IPS DF 6.9 (cell line): ENCODE data around the gene SLC66A2.
"Not testable (repeated sequence)": the region's sequence is repeated elsewhere in the genome, so short reads cannot be mapped to it uniquely, and the experiment has no call there.

ENCODE experiments used
- DNase-seq: peaks from one replicate; pipeline ENCODE4 v3.0.0-alpha.2; 2013; ENCODE audit warnings: low read depth, low spot score
- H3K27ac ChIP-seq: one replicate; pipeline ENCODE4 v1.5.1; 2013; ENCODE audit warnings: low read length, control low read depth
- H3K27me3 ChIP-seq: 2 replicates; pipeline ENCODE4 v1.6.1; 2013; ENCODE audit warnings: mild to moderate bottlenecking, low read length; ENCODE audit not compliant: control insufficient read depth, insufficient read depth
- H3K36me3 ChIP-seq: 2 replicates; pipeline ENCODE4 v1.6.1; 2013; ENCODE audit warnings: low read length; ENCODE audit not compliant: control insufficient read depth, insufficient read depth
- H3K4me1 ChIP-seq: 2 replicates; pipeline ENCODE4 v1.6.1; 2013; ENCODE audit warnings: low read length; ENCODE audit not compliant: control insufficient read depth, insufficient read depth
- H3K4me3 ChIP-seq: 2 replicates; pipeline ENCODE4 v1.5.1; 2013; ENCODE audit warnings: mild to moderate bottlenecking, low read length
- H3K9me3 ChIP-seq: 2 replicates; pipeline ENCODE4 v1.6.1; 2013; ENCODE audit warnings: low read length, inconsistent platforms; ENCODE audit not compliant: control insufficient read depth, insufficient read depth
- WGBS: extraction: QIAGEN DNeasy Blood & Tissue Kit; methylation state at CpG from one replicate; pipeline ENCODE4 v1.1.7; 2013; ENCODE audit warnings: mixed read lengths, missing lambda C conversion rate; ENCODE audit not compliant: insufficient read length, insufficient coverage; 5-methylcytosine and 5-hydroxymethylcytosine counted together

SLC66A2 gene

GRCh38 chr18:79878741-79879378 lies 72.6 kb downstream of the SLC66A2 start:
- Histone ChIP-seq H3K4me1 (no peaks in the 10 kb centered on the region; the same call in 1 of the 2 replicates), H3K36me3 (no peaks in the 10 kb centered on the region), H3K9me3 (no peaks in the 10 kb centered on the region), H3K27me3 (no peaks in the 10 kb centered on the region), H3K4me3 (no peak overlapping the region), H3K27ac (no peak overlapping the region)
- no peak for DNase-seq
- no CpG with 5 or more reads among the region's 20 CpGs for WGBS

- no CpG with 5 or more reads among the region's 25 CpGs for WGBS
- H3K27me3 ChIP-seq, H3K9me3 ChIP-seq, H3K27ac ChIP-seq, DNase-seq, H3K4me1 ChIP-seq, H3K36me3 ChIP-seq, H3K4me3 ChIP-seq: not testable (repeated sequence)
Measured at GRCh38 chr18:79878246-79878645, 73.2 kb downstream of the SLC66A2 start.

- Histone ChIP-seq H3K9me3 (no peaks in the 10 kb centered on the region), H3K36me3 (no peaks in the 10 kb centered on the region), H3K27me3 (no peaks in the 10 kb centered on the region), H3K4me3 (no peak overlapping the region), H3K27ac (no peak overlapping the region), H3K4me1 (no peaks in the 10 kb centered on the region; the same call in 1 of the 2 replicates)
- WGBS = no CpG with 5 or more reads among the region's 38 CpGs
- DNase-seq = no peak
Measured at GRCh38 chr18:79877163-79878091, 74.0 kb downstream of the SLC66A2 start.

- Histone ChIP-seq H3K27ac (no peak overlapping the region), H3K4me1 (no peaks in the 10 kb centered on the region; the same call in 1 of the 2 replicates), H3K36me3 (no peaks in the 10 kb centered on the region), H3K9me3 (no peaks in the 10 kb centered on the region), H3K4me3 (no peak overlapping the region), H3K27me3 (no peaks in the 10 kb centered on the region)
- no peak for DNase-seq
- WGBS = no CpG with 5 or more reads among the region's 16 CpGs
Measured at GRCh38 chr18:79876497-79876896, 75.0 kb downstream of the SLC66A2 start.

GRCh38 chr18:79875931-79876461 lies 75.5 kb downstream of the SLC66A2 start:
- WGBS = no CpG with 5 or more reads among the region's 23 CpGs
- DNase-seq = no peak
- H3K9me3 ChIP-seq = no peaks in the 10 kb centered on the region
- H3K27me3 ChIP-seq = no peaks in the 10 kb centered on the region
- H3K27ac ChIP-seq = no peak overlapping the region
- no peaks in the 10 kb centered on the region for H3K36me3 ChIP-seq
- H3K4me1 ChIP-seq = no peaks in the 10 kb centered on the region; the same call in 1 of the 2 replicates
- no peak overlapping the region for H3K4me3 ChIP-seq

- Histone ChIP-seq H3K9me3 (no peaks in the 10 kb centered on the region), H3K27ac (no peak overlapping the region), H3K36me3 (no peaks in the 10 kb centered on the region), H3K4me1 (no peaks in the 10 kb centered on the region; the same call in 1 of the 2 replicates), H3K4me3 (no peak overlapping the region), H3K27me3 (no peaks in the 10 kb centered on the region)
- no peak for DNase-seq
- WGBS = no CpG with 5 or more reads among the region's 15 CpGs
Measured at GRCh38 chr18:79875531-79875919, 75.9 kb downstream of the SLC66A2 start.

GRCh38 chr18:79874553-79875530 lies 76.6 kb downstream of the SLC66A2 start:
- WGBS = no CpG with 5 or more reads among the region's 24 CpGs

GRCh38 chr18:79873449-79874110 lies 77.9 kb downstream of the SLC66A2 start:
- Histone ChIP-seq H3K36me3 (no peaks in the 10 kb centered on the region), H3K4me1 (no peaks in the 10 kb centered on the region; the same call in 1 of the 2 replicates), H3K9me3 (no peaks in the 10 kb centered on the region), H3K4me3 (no peak overlapping the region), H3K27ac (no peak overlapping the region), H3K27me3 (no peaks in the 10 kb centered on the region)
- no CpG with 5 or more reads among the region's 34 CpGs for WGBS
- no peak for DNase-seq

More at GRCh38 chr18:79874553-79875530, 76.6 kb downstream of the SLC66A2 start:
- Histone ChIP-seq H3K36me3 (no peaks in the 10 kb centered on the region), H3K27me3 (no peaks in the 10 kb centered on the region), H3K27ac (no peak overlapping the region), H3K4me1 (no peaks in the 10 kb centered on the region; the same call in 1 of the 2 replicates), H3K9me3 (no peaks in the 10 kb centered on the region), H3K4me3 (no peak overlapping the region)
- no peak for DNase-seq

- Histone ChIP-seq H3K27ac (no peak overlapping the region), H3K4me3 (no peak overlapping the region), H3K27me3 (no peaks in the 10 kb centered on the region), H3K4me1 (no peaks in the 10 kb centered on the region; the same call in 1 of the 2 replicates), H3K9me3 (no peaks in the 10 kb centered on the region), H3K36me3 (no peaks in the 10 kb centered on the region)
- no peak for DNase-seq
- WGBS = no CpG with 5 or more reads among the region's 36 CpGs
Measured at GRCh38 chr18:79872527-79873444, 78.7 kb downstream of the SLC66A2 start.
